CD4-positive, alpha-beta T cell treated with Interleukin-6 at 100 ng/mL for 8 hours (primary cell): ENCODE results near the gene RTEL1.
"Not testable (repeated sequence)": the region's sequence is repeated elsewhere in the genome, so short reads cannot be mapped to it uniquely, and the experiment has no call there.

ENCODE experiments used
- DNase-seq: peaks from one replicate; pipeline ENCODE4 v3.0.0-alpha.2; 2020; ENCODE audit warnings: mixed read lengths, low spot score

RTEL1 gene

DNA sequence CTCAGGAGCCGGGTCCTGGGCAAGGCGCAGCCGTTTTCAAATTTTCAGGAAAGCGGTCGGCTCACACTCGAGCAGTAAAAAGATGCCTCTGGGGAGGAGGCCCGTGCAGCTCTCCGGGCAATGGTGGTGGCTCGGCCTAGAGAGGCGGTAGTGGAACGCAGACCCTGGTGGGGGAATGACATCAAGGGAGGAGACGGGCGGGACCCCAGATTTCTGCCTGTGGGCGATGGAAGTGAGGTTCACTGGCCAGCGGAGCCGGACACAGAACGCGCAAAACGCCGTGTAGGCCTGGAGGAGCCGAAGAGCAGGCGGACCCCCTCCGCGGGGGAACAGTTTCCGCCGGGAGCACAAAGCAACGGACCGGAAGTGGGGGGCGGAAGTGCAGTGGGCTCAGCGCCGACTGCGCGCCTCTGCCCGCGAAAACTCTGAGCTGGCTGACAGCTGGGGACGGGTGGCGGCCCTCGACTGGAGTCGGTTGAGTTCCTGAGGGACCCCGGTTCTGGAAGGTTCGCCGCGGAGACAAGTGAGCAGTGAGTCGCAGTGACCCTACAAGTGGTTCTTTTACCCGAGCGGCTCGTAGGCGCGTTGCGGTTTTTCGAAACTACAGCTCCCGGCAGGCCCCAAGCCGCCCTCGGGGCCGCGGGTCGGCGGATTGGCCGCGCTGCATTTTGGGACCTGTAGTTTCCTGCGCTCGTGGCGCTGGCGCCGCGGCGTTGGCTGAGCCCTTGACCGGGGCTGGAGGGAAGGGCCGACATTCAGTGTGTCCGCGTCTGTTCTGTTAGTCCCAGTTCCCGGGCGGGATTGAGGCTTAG, at the start of gene RTEL1:
RTEL1 (plus strand) TSS at position 376 of the 812 bp plus-strand sequence. CDS start 1,091 bp downstream, outside the sequence.
- peak; percentile 82 for DNase-seq

DNA sequence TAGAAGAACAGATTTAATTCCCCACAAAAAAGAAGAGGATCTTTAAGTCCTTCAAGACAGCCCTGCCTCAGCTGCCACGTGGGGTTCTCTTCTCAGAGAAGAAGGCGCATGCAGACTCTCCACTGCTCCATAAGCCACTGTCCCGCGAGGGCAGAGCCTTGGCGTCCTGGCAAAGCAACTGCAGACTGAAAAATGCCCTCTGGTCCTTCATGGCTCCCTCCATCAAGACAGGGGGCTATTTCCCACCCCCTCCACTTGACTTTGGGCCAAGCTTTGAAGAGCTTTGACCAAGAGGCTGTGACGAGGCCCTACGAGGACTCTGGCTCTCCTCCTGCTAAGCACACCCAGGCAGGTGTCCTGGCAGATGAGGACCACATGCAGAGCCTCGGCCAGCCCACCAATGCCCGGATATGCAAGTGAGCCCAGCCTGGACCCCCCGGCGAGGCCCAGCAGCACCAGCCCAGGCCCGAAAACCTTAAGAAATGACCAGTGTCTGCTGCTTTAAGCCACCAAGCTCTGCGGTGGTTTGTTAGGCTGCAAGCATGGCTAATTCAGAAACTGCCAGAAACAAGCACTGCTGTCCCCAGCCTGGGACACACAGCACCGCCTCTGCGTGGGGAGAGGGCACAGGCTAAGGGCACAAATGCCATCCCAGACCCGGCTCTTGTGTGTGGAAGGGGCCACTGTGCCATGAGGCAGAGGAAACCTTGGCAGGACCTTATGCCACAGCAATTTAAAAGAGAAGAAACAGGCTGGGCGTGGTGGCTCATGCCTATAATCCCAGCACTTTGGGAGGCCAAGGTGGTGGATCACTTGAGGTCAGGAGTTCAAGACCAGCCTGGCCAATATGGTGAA, 47.3 kb upstream of the RTEL1 start:
- DNase-seq: no peak

- no peak for DNase-seq
These were observed 46.5 kb upstream of the RTEL1 start for GRCh38 chr20:63611646-63612045.

DNA sequence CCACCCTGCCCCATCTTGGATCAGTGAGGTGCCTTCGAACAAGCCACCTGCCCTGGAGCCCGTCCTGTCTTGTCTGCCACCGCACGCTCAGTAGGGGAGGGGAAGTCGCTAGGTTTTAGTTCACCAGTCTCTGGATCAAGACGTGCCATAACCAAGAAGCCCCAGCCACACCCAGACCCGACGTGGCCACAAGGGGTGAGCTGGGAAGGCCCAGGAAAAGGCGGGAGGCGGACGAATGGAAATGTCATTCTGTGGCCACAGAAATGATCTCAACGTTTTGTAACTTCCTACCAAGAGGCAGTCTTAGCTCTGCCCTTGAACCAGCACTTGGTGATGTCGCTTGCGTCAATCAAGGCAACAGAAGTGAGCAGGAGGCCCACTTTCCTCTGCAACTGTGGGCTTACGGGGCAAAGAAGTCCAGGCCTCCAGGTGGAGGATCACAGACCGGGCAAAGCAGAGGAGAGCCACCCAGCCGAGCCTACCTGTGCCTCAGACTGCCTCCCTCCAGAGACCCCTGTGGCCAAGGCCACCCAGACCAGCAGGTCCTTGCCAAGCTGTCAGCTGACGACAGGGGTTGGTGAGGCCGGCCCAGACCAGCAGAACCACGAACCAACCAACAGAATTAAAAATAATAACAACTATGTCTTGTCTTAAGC, 45.7 kb upstream of the RTEL1 start:
- no peak for DNase-seq

DNA sequence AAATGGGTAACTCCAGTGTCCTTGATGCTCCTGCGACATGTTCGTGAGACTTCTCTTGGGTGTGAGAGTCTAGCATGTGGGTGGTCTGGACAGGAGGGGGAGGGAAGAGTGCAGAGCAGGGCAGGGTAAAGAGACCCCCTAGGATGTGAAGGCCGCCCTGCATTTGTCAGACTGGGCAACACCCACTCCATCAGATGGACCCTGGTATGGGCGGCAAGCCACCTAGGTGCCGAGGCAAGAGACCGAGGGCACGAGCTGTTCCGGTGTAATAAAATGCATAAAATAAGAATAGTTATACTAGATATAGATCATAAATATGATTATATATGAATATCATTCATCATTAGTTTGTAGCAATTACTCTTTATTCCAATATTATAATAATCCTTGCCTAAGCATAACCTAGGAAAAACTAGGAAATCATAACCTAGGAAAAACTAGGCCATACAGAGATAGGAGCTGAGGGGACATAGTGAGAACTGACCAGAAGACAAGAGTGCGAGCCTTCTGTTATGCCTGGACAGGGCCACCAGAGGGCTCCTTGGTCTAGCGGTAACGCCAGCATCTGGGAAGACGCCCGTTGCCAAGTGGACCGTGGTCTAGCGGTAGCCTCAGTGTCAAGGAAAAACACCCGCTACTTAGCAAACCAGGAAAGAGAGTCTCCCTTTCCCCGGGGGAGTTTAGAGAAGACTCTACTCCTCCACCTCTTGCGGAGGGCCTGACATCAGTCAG, 44.1 kb upstream of the RTEL1 start:
- not testable (repeated sequence) for DNase-seq

DNA sequence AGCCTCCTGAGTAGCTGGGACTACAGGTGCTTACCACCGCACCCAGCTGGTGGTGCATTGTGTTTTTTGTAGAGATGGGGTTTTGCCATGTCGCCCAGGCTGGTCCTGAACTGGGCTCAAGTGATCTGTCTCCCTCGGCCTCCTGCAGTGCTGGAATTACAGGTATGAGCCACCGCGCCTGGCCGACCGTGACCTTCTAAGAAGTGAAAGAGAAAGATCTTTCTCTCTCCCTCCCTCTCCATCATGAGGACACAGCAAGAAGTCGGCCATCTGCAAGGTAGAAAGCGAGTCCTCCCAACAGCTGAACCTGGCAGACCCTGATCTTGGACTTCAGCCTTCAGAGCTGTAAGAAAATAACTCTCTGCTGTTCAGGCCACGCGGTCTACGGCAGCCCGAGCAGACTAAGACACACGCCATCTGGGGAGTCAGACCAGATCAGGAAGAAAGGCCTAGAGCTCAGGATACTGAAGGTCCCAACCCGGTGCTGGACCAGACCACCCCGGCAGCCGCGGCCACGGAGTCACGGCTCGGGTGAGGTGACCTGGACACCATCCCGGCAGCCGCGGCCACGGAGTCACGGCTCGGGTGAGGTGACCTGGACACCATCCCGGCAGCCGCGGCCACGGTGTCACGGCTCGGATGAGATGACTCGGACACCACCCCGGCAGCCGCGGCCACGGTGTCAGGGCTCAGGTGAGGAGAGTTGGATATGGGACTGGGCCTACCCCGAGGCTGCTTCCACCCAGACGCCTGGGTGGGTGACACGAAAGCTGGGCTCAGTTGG, 40.8 kb upstream of the RTEL1 start:
- DNase-seq: no peak

- no peak for DNase-seq
These were observed 40.2 kb upstream of the RTEL1 start for GRCh38 chr20:63617876-63618265.

DNA sequence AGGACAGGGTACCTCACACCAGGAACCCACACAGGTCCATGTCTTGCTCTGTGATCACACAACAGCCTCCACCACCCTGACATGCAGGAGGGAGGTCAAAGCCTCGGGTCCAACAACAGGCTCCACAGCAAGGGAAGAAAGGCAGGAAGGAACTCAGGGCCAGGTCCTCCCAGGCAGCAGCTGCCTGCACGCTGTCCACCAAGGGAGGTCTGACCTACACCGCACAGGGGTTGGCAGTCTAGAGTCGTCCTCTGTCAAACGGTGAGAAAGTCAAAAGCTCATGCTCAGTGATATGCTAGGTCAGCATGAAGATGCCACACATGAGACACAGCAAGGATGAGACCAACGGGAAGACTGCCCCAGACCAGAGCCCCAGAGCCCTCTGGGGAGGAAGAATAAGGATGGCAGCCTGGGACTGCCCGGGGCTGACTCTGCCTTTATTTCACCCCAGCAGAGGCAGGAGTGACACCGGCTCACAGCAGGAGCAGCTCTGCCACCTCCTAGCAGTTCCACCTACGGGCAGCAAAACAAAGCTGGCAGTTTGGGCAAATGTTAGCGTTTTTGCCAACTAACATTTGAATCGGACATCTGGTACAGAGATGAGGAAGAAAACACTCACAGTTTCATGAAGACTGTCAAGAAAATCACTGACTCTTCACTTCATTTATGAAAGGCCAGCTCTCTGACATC, 39.7 kb upstream of the RTEL1 start:
- no peak for DNase-seq

GRCh38 chr20:63619086-63619485, 39.0 kb upstream of the RTEL1 start:
- no peak for DNase-seq

- DNase-seq: no peak
These were observed 38.6 kb upstream of the RTEL1 start for GRCh38 chr20:63619505-63619904.

DNA sequence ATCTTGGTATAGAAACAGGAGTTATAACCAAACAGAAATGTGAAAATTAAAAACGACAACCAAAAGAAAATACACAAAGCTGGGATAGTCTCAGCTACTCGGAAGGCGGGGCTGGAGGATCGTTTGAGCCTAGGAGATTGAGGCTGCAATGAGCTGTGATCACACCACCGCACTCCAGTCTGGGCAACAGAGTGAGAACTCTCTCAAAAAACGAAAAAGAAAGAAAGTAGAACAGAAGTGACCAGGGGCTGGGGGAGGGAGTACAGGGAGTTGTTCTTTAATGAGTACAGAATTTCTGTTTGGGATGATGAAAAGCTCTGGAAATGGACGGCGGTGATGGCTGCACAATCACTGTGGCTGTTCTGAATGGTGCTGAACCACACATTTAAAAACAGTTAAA, 37.1 kb upstream of the RTEL1 start:
- DNase-seq: no peak

DNA sequence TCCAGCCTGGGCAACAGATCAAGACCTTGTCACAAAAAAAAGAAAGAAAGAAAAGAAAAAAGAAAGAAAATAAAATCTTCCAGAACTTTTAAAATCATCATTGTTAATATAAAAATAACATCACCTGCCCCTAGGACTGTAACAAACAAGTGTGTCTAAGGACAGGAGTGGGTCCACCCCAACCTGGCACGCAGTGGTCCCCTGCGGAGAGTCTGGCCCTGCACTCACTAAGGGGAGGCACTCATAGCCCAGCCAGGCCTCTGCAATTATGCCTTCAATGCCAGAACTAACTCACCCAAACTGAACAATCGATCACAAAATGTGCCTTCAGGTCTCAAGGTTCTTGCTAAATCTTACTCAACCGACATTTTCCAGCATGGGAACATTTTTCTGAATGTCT, 36.0 kb upstream of the RTEL1 start:
- DNase-seq: no peak

DNA sequence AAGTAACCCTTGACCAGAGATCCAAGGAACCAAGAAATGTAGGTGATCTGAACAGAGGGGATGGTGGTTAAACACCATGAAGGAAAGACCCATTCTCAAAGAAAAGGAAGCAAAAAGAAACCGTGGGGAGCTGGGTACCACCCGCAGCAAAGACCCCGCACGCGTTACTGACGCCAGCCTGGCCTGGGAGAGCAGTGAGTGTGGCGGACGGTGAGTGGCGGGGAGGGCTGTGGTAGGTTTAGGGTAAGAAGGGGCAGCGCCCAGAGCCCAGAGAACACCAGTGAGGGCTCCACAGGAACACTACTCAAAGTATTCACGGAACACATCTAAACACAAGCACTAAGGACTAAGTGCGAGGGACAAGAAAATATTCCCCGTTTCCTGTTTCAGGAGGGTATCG, 35.4 kb upstream of the RTEL1 start:
- DNase-seq: no peak

- DNase-seq: no peak
These were observed 33.6 kb upstream of the RTEL1 start for GRCh38 chr20:63624486-63624885.

- no peak for DNase-seq
These were observed 32.2 kb upstream of the RTEL1 start for GRCh38 chr20:63625771-63626423.

DNA sequence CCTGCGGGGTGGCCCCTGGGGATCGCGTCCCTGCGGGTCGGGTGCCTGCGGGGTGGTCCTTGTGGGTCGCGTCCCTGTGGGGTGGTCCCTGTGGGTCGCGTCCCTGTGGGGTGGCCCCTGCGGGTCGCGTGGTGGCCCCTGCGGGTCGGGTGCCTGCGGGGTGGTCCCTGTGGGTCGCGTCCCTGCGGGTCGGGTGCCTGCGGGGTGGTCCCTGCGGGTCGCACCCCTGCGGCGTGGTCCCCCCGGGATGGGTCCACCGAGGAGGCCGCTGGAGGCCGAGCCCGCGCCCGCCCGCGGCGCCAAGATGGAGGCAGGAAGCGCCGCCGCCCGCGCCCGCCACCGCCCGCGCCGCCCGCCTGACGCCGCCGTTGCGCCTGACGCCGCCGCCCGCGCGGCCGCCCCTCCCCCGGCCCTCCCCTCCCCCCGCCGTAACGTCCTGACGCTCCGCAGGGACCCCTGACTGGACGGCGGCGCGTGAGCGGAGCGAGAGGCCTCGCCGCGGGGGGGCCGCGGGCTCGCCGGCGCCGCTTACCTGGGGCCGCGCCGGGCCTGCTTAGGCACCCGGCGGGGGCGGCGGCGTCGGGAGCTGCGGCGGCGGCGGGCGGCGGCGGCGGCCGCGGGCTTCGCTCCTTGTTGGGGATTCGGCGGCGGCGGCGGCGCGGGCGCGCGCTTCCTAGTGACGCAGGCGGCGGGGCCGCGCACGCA, 31.5 kb upstream of the RTEL1 start, which contains the start of gene GMEB2:
GMEB2 (minus strand) TSS at position 678 of the 705 bp plus-strand sequence. CDS start 7,704 bp downstream, outside the sequence.
- DNase-seq: peak; percentile 83

DNA sequence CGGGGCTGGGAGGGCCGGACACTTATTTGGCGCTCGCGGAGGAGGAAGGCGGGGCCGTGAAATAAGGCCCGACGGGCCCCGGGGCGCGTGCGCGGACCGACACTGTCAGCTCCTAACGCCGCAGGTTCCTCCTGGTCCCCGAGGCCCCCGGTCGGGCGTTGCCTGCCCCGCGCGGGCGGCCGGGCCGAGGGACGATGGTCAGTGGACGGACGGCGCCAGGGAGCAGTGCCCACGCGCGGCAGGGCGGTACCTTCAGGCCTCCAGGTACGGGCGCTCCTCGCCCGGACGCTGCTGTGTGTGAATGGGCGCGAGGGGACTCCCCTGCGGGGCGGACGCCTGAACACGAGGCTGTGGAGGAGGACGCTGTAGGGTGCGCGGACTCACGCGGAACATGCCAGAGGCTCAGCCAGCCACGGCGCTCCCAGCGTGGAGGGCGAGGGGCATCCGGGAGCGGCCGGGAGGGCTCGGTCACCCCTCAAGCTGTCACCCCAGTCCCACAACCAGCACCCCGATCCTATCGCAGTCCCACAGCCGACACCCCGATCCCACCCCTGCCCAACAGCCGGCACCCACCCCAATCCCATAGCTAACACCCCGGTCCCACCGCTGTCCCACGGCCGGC, 30.9 kb upstream of the RTEL1 start:
- peak; percentile 93 for DNase-seq

DNA sequence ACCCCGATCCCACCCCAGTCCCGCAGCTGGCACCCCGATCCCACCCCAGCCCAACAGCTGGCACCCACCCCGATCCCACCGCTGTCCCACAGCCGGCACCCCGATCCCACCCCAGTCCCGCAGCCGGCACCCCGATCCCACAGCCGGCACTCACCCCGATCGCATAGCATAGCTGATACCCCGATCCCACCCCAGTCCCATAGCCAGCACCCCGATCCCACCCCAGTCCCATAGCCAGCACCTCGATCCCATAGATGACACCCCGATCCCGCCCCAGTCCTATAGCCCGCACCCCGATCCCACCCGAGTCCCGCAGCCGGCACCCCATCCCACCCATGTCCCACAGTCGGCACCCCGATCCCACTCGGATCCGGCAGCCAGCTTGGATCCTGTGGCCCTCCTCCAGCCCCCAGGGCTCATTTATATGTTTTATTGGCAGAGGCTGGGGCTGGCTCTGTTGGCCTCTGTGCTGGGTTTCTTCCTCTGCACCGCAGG, 30.3 kb upstream of the RTEL1 start:
- no peak for DNase-seq
